Osteocyte (in vitro differentiated cells): Measurements from ENCODE around the gene MYZAP. TPM values are rescaled to one million over a fixed set of nuclear protein-coding genes. Genes with fewer than 3 reads are reported as not detected.

Experiments used
- DNase-seq: peaks from one replicate; pipeline ENCODE4 v3.0.0; 2021; ENCODE audit warnings: mixed read lengths; ENCODE audit not compliant: unreplicated experiment; ENCODE audit errors: extremely low spot score
- H3K27ac Mint-ChIP-seq: one replicate; pipeline ENCODE4 v1.8.0; 2021; ENCODE audit warnings: mild to moderate bottlenecking, mixed read lengths; ENCODE audit not compliant: unreplicated experiment
- H3K27me3 Mint-ChIP-seq: one replicate; pipeline ENCODE4 v1.8.0; 2021; ENCODE audit warnings: mixed read lengths; ENCODE audit not compliant: unreplicated experiment
- H3K36me3 Mint-ChIP-seq: one replicate; pipeline ENCODE4 v1.8.0; 2021; ENCODE audit warnings: mixed read lengths; ENCODE audit not compliant: unreplicated experiment
- H3K4me1 Mint-ChIP-seq: one replicate; pipeline ENCODE4 v1.8.0; 2021; ENCODE audit warnings: mixed read lengths; ENCODE audit not compliant: unreplicated experiment
- H3K4me3 Mint-ChIP-seq: one replicate; pipeline ENCODE4 v1.8.0; 2021; ENCODE audit warnings: mild to moderate bottlenecking, moderate library complexity, mixed read lengths; ENCODE audit not compliant: unreplicated experiment
- H3K9me3 Mint-ChIP-seq: one replicate; pipeline ENCODE4 v1.8.0; 2021; ENCODE audit warnings: mixed read lengths; ENCODE audit not compliant: unreplicated experiment
- total RNA-seq: library from RNA; stranded (reverse); gene quantifications from 2 replicates; pipeline ENCODE4 v1.2.1, GENCODE V29; 2021
- TF ChIP-seq, protein P1 (sequence below): fragments of 200-600 bp; sonication (generic); IDR thresholded peaks from 2 replicates; pipeline ENCODE4 v1.5.0; 2021; ENCODE audit warnings: antibody characterized with exemption, mild to moderate bottlenecking, moderate library complexity

Gene MYZAP
- total RNA-seq, 1 donor from 2014 or later: 1.4 TPM

DNA sequence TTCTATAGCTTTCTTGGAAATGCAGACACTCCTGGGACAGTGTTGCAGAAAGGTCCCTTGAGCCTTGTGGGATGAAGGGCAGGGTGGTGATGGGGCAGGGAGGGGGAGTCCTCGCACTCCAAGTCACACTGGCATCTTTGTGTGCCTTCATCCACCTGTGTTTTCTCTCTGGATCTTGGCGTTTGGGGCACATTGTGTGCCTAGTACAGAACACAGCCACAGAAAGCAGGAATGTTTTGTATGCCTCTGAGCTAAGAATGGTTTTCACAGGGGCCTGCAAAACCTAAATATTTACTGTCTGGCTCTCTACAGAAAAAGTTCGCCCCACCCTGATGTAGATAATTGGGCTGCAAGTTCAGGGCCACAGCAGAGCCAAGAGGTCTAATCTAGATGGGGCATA is 5.7 kb downstream of the MYZAP start:
- TF ChIP-seq, protein P1, sequence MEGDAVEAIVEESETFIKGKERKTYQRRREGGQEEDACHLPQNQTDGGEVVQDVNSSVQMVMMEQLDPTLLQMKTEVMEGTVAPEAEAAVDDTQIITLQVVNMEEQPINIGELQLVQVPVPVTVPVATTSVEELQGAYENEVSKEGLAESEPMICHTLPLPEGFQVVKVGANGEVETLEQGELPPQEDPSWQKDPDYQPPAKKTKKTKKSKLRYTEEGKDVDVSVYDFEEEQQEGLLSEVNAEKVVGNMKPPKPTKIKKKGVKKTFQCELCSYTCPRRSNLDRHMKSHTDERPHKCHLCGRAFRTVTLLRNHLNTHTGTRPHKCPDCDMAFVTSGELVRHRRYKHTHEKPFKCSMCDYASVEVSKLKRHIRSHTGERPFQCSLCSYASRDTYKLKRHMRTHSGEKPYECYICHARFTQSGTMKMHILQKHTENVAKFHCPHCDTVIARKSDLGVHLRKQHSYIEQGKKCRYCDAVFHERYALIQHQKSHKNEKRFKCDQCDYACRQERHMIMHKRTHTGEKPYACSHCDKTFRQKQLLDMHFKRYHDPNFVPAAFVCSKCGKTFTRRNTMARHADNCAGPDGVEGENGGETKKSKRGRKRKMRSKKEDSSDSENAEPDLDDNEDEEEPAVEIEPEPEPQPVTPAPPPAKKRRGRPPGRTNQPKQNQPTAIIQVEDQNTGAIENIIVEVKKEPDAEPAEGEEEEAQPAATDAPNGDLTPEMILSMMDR: no peak
- H3K27ac Mint-ChIP-seq: no peak overlapping the region
- H3K27me3 Mint-ChIP-seq: peaks cover 34% of the 10 kb centered on the region
- no peak overlapping the region for H3K4me3 Mint-ChIP-seq
- H3K9me3 Mint-ChIP-seq: no peaks in the 10 kb centered on the region
- peaks cover 9% of the 10 kb centered on the region for H3K4me1 Mint-ChIP-seq
- no peaks in the 10 kb centered on the region for H3K36me3 Mint-ChIP-seq
- no peak for DNase-seq

DNA sequence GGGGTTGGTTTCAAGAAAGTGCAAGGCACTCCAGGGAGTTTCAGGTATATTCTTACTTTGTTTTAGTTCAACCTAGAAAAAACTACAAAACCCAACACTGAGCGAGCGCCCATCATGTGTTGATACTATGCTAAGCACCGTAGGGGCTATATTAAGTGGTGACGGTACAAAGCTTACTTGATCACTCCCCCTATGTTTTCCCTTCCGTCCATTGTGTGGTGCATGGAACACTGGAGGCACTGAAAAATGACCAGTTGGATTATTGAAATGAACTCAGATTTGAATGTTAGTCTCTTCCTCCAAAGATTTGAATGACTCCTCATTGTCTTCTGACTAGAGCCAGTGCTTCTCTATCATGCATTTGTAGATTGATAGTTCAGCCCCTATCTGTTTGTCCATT is 6.6 kb downstream of the MYZAP start:
- Mint-ChIP-seq H3K27me3 (peaks cover 38% of the 10 kb centered on the region), H3K4me3 (no peak overlapping the region), H3K36me3 (no peaks in the 10 kb centered on the region), H3K27ac (no peak overlapping the region), H3K9me3 (no peaks in the 10 kb centered on the region), H3K4me1 (peaks cover 5% of the 10 kb centered on the region)
- TF ChIP-seq, protein P1: no peak
- no peak for DNase-seq

DNA sequence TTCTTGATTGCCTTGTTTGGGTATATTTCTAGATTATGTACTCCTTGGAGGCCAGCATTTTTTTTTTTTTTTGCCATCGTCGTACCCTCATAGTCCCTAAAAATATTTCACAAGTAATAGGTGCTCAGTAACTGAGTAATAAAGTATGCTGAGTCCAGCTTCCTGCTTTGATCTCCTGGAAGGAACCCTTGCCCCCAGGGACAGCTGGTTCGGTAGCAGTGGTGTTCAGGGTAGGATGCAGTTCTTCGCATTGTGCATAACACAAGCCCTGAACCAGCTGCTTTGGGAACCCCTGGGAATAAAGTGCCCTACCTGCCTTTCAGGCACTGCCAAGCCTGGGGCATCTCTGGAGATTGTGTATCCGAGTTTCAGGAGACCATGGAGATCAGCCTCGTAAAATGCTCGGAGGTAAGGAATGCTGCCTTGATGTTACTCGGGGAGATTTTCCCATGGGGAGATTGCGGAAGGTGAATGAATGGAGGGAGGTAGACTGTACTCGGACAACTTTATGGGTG is 7.6 kb downstream of the MYZAP start:
- H3K4me1 Mint-ChIP-seq: peaks cover 5% of the 10 kb centered on the region
- peaks cover 41% of the 10 kb centered on the region for H3K27me3 Mint-ChIP-seq
- no peaks in the 10 kb centered on the region for H3K36me3 Mint-ChIP-seq
- no peak for DNase-seq
- TF ChIP-seq, protein P1: no peak
- H3K4me3 Mint-ChIP-seq: no peak overlapping the region
- no peak overlapping the region for H3K27ac Mint-ChIP-seq
- no peaks in the 10 kb centered on the region for H3K9me3 Mint-ChIP-seq

DNA sequence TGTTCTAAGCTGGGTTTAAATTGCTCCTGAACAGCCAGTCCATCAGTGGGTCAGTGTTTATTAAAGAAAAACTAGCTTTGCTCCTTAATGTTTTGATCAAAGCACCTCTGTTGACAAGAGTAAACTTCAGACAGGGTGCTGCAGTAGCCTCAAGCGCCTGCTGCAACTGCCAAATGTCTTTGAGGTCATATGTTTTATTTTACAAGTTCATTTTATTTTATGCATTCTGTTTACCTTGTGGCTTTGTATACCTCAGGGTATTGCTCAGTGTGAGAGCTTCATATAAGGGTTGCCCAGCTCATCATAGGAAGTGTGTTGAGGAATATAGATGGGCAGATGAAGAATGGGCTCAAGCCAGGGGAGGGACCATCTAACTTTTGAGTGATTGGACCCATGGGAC is 8.5 kb downstream of the MYZAP start:
- H3K4me1 Mint-ChIP-seq: peaks cover 4% of the 10 kb centered on the region
- peaks cover 48% of the 10 kb centered on the region for H3K27me3 Mint-ChIP-seq
- no peaks in the 10 kb centered on the region for H3K9me3 Mint-ChIP-seq
- no peak overlapping the region for H3K4me3 Mint-ChIP-seq
- H3K36me3 Mint-ChIP-seq: no peaks in the 10 kb centered on the region
- DNase-seq: no peak
- no peak overlapping the region for H3K27ac Mint-ChIP-seq
- TF ChIP-seq, protein P1: no peak

DNA sequence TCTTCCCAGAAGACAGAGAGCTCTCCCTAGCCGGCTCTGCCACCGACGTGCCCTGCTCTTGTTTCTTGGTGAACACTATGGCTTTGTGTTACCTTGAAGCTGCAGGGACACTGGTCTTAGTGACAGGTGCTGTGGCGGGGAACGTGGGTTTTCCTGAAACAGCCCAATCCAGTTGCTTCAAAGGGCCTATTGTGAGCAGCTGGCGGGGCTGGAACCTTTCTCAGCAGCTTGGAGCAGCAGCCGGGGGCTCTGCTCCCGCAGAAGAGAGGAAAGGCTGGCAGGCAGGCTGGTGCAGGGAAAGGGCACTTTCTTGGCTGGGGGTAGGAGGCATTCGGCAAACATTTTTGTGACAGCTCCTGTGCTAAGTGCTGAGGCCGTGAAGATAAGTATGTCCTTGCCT is 12.8 kb downstream of the MYZAP start:
- Mint-ChIP-seq H3K4me3 (no peak overlapping the region), H3K36me3 (no peaks in the 10 kb centered on the region), H3K4me1 (no peaks in the 10 kb centered on the region), H3K27me3 (peaks cover 36% of the 10 kb centered on the region), H3K27ac (no peak overlapping the region), H3K9me3 (no peaks in the 10 kb centered on the region)
- no peak for DNase-seq
- TF ChIP-seq, protein P1: no peak
